HepG2 (cell line): ENCODE measurements around the gene METTL14. TPM values are rescaled to one million over a fixed set of nuclear protein-coding genes. Genes with fewer than 3 reads are reported as not detected.

Source experiments
- ATAC-seq: fragments of 200-7000 bp; cut with Tn5 transposase; 3 replicates; pipeline ENCODE4 v1.9.1; 2020; ENCODE audit warnings: mild to moderate bottlenecking, moderate library complexity
- BruUV-seq: library from RNA; stranded (reverse); fragments of 400-500 nt; replicated peaks from 2 replicates; lab custom pipeline; 2021; lab: Mats Ljungman, UMichigan
- CTCF ChIA-PET: fragments of 300-600 bp; formaldehyde crosslinking; extraction: SDS; loops from one replicate; lab custom pipeline; 2021; ENCODE audit warnings: low total read pairs, inconsistent platforms, low intra/inter-chr PET ratio; lab: Yijun Ruan, JAX
- POLR2A ChIA-PET: fragments of 350-600 bp; sonication (Branson Sonifier 250); formaldehyde crosslinking; loops from one replicate; lab custom pipeline; 2020; ENCODE audit warnings: antibody characterized with exemption, inconsistent platforms; lab: Yijun Ruan, JAX
- DNase-seq: peaks from one replicate; pipeline ENCODE4 v3.0.0-alpha.2; 2015; ENCODE audit warnings: low spot score
- FAIRE-seq: peaks from 3 replicates; lab custom pipeline; 2011; peaks lifted over from hg19 to GRCh38; lab: Jason Lieb, UNC
- H2AFZ ChIP-seq: one replicate; pipeline ENCODE4 v1.6.1; 2011; ENCODE audit warnings: low read length, inconsistent platforms
- H3K27ac ChIP-seq: fragments of 300-600 bp; 3 replicates; pipeline ENCODE4 v1.8.0; 2011; ENCODE audit warnings: mixed run types, mild to moderate bottlenecking, mixed read lengths, low read length, inconsistent platforms; ENCODE audit not compliant: insufficient read depth; ENCODE audit errors: extremely low read length
- H3K27me3 ChIP-seq, 2 experiments: fragments of 200-600 bp in 1 of 2; 2 replicates in 1 of 2; 3 replicates in 1 of 2; pipeline versions ENCODE4 v1.6.0 to v1.8.0; 2011; ENCODE audit warnings: low read length in 2 of 2, mild to moderate bottlenecking in 2 of 2, moderate library complexity in 2 of 2, inconsistent platforms in 1 of 2; ENCODE audit not compliant: insufficient read depth in 2 of 2, control insufficient read depth in 1 of 2
- H3K36me3 ChIP-seq, 2 experiments: fragments of 200-600 bp in 1 of 2; replicated peaks in 1 of 2; 2 replicates in 1 of 2; 3 replicates in 1 of 2; pipeline versions ENCODE4 v1.5.1 to v1.8.0; 2011; ENCODE audit warnings: low read length in 2 of 2, inconsistent platforms in 1 of 2; ENCODE audit not compliant: insufficient read depth in 2 of 2, control insufficient read depth in 1 of 2
- H3K4me1 ChIP-seq: 2 replicates; pipeline ENCODE4 v1.5.1; 2012; ENCODE audit warnings: low read length, inconsistent platforms; ENCODE audit not compliant: insufficient read depth
- H3K4me2 ChIP-seq: 2 replicates; pipeline ENCODE4 v1.6.0; 2011; ENCODE audit warnings: low read depth, low read length, inconsistent platforms
- H3K4me3 ChIP-seq, 3 experiments: fragments of 200-600 bp in 1 of 3; sonication (generic), shearing (Covaris generic) in 1 of 3; replicated peaks in 1 of 3; 2 replicates each; pipeline ENCODE4 v1.5.1; 2011 to 2016; ENCODE audit warnings: low read length in 3 of 3, inconsistent platforms in 2 of 3, low read depth in 2 of 3, mild to moderate bottlenecking in 2 of 3, control low read depth in 1 of 3, mixed read lengths in 1 of 3; ENCODE audit not compliant: insufficient read depth in 1 of 3
- H3K79me2 ChIP-seq: one replicate; pipeline ENCODE4 v1.6.1; 2011; ENCODE audit warnings: low read length, inconsistent platforms; ENCODE audit not compliant: insufficient read depth
- H3K9ac ChIP-seq: 2 replicates; pipeline ENCODE4 v1.6.0; 2011; ENCODE audit warnings: mild to moderate bottlenecking, low read depth, low read length, inconsistent platforms; ENCODE audit not compliant: insufficient read depth
- H3K9me3 ChIP-seq: 2 replicates; pipeline ENCODE4 v1.5.1; 2012; ENCODE audit warnings: mild to moderate bottlenecking, low read length
- H4K20me1 ChIP-seq: 2 replicates; pipeline ENCODE4 v1.6.0; 2011; ENCODE audit warnings: inconsistent platforms, mild to moderate bottlenecking, low read length, moderate library complexity; ENCODE audit not compliant: insufficient read depth
- DPF2 ChIP-seq: sonication (generic); formaldehyde crosslinking; IDR thresholded peaks from 2 replicates; pipeline ENCODE4 v1.4.0; 2020; ENCODE audit warnings: mild to moderate bottlenecking, low read depth, missing genetic modification reagents, borderline replicate concordance
- THYN1 ChIP-seq: sonication (generic); formaldehyde crosslinking; IDR thresholded peaks from 2 replicates; pipeline ENCODE4 v1.8.1; 2023; ENCODE audit warnings: low read depth, mild to moderate bottlenecking, moderate library complexity, missing genetic modification reagents, borderline replicate concordance
- ZNF703 ChIP-seq: sonication (generic); formaldehyde crosslinking; IDR thresholded peaks from 2 replicates; pipeline ENCODE4 v1.5.1; 2020; ENCODE audit warnings: missing genetic modification reagents, mild to moderate bottlenecking, moderate library complexity, borderline replicate concordance
- ZNF792 ChIP-seq: IDR thresholded peaks from 2 replicates; pipeline ENCODE4 v1.6.1; 2016
- WGBS: methylation state at CpG from one replicate; pipeline ENCODE4 v1.1.6; 2017; ENCODE audit warnings: low lambda C conversion rate; 5-methylcytosine and 5-hydroxymethylcytosine counted together
- in situ Hi-C: cut with HindIII; loops from 2 replicates; pipeline ENCODE4 v1.10.0; 2017; ENCODE audit warnings: low pct_unique_long_range_greater_than_20kb; ENCODE audit not compliant: extremely low pct_ligation_motif_present
- intact Hi-C: fragments of 100-400 bp; cut with micrococcal nuclease; formaldehyde crosslinking; loops from one replicate; pipeline ENCODE4 v1.10.0; 2022; ENCODE audit not compliant: unreplicated experiment
- polyA plus RNA-seq, 8 experiments: library from polyadenylated mRNA; depleted of rRNA in 3 of 8; stranded (reverse) in 7 of 8; unstranded in 1 of 8; fragments of >200 nt; fragmentation: Illumina TruSeq in 4 of 8; extraction: Trizol in 4 of 8; gene quantifications; 2 replicates each; pipeline versions ENCODE4 v1.2.1 to v1.2.3, GENCODE V29; 2011 to 2016; ENCODE audit warnings: low read depth in 4 of 8, missing spikeins in 1 of 8, mixed read lengths in 1 of 8; ENCODE audit not compliant: insufficient read depth in 1 of 8
- total RNA-seq, 5 experiments: library from RNA; depleted of rRNA; stranded (reverse); fragments of >200 nt; fragmentation: Illumina TruSeq; extraction: Trizol; gene quantifications; 2 replicates each; pipeline ENCODE4 v1.2.3, GENCODE V29; 2016; ENCODE audit warnings: low read depth in 1 of 5
- TF ChIP-seq, protein P1 (sequence below): conservative IDR thresholded peaks from 2 replicates; pipeline ENCODE4 v1.6.1; 2018; ENCODE audit warnings: missing genetic modification reagents

The METTL14 gene
- total and polyA plus RNA-seq, 2 of the 13 experiments (the other 11 are each of a cell fraction or from before 2014, with no cell fraction given) = 11.6 to 44.9 TPM

- CTCF ChIA-PET = no interaction called here
- Histone ChIP-seq H3K4me3 (no peak overlapping the region), H2AFZ (no peak overlapping the region)
- BruUV-seq = no TSS peak
- TF ChIP-seq, protein P1, sequence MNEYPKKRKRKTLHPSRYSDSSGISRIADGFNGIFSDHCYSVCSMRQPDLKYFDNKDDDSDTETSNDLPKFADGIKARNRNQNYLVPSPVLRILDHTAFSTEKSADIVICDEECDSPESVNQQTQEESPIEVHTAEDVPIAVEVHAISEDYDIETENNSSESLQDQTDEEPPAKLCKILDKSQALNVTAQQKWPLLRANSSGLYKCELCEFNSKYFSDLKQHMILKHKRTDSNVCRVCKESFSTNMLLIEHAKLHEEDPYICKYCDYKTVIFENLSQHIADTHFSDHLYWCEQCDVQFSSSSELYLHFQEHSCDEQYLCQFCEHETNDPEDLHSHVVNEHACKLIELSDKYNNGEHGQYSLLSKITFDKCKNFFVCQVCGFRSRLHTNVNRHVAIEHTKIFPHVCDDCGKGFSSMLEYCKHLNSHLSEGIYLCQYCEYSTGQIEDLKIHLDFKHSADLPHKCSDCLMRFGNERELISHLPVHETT (CRISPR knock-in tag) = no peak
- TF ChIP-seq, all 625 proteins: peak for 0
- no peaks in the 10 kb centered on the region for H3K9me3 ChIP-seq
- H3K4me2 ChIP-seq = no peak overlapping the region
- FAIRE-seq (no peak), DNase-seq (no peak), ATAC-seq (no peak)
- H3K36me3 ChIP-seq = peaks cover 5 to 37% of the 10 kb centered on the region in 2 experiments
- in situ Hi-C loops (no loop called here), intact Hi-C loops (no loop called here)
- H3K9ac ChIP-seq = no peak overlapping the region
- no peak overlapping the region for H3K27ac ChIP-seq
- WGBS = 91% methylated on average over 5 of the region's 5 CpGs
- POLR2A ChIA-PET = no interaction called here
- peaks cover 48% of the 10 kb centered on the region for H3K4me1 ChIP-seq
- no peaks in the 10 kb centered on the region for H3K79me2 ChIP-seq
- no peaks in the 10 kb centered on the region for H3K27me3 ChIP-seq
- peaks cover 3% of the 10 kb centered on the region; the same call in 1 of the 2 replicates for H4K20me1 ChIP-seq
Observed at GRCh38 chr4:118758293-118758692, 73.1 kb downstream of the METTL14 start.

DNA sequence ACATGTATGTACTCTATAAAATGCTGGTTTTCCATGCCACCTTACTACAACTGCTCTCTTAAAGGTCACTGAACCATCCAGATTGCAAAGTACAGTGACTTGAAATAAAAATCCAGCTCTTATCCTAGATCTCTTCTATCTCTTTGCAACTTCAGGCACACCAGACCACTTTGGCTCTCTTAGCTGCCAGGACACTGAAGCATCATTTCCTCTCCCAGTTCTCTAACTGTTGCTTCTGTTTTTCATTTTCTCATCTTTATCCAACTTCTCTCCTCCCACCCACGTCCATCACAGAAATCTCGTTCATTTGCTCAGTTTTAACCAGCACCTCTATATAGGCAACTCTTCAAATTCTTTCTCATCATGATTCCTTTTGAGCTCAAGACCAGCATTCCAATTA is 74.3 kb downstream of the METTL14 start:
- Histone ChIP-seq H3K4me1 (peaks cover 48% of the 10 kb centered on the region), H4K20me1 (peaks cover 3% of the 10 kb centered on the region; the same call in 1 of the 2 replicates), H2AFZ (no peak overlapping the region), H3K9ac (no peak overlapping the region), H3K27ac (no peak overlapping the region), H3K36me3 (peaks cover 7 to 38% of the 10 kb centered on the region in 2 experiments), H3K9me3 (no peaks in the 10 kb centered on the region), H3K4me2 (no peak overlapping the region), H3K27me3 (no peaks in the 10 kb centered on the region), H3K4me3 (no peak overlapping the region), H3K79me2 (no peaks in the 10 kb centered on the region)
- intact Hi-C loops (no loop called here), in situ Hi-C loops (no loop called here)
- POLR2A ChIA-PET = no interaction called here
- DNase-seq (no peak), ATAC-seq (no peak), FAIRE-seq (no peak)
- CTCF ChIA-PET = no interaction called here
- no TSS peak for BruUV-seq
- 100% methylated on average over 2 of the region's 2 CpGs for WGBS
- TF ChIP-seq ZNF703 (CRISPR knock-in tag) (no peak), ZNF792 (no peak), THYN1 (no peak), DPF2 (CRISPR knock-in tag) (no peak)
